HEK293T (cell line): ENCODE measurements around the gene ZCCHC9.
"Not testable (repeated sequence)": the region's sequence is repeated elsewhere in the genome, so short reads cannot be mapped to it uniquely, and the experiment has no call there.

Source experiments
- CTCF ChIA-PET: fragments of 350-600 bp; formaldehyde crosslinking; extraction: SDS; loops from one replicate; lab custom pipeline; 2021; ENCODE audit warnings: antibody characterized with exemption, inconsistent platforms; lab: Yijun Ruan, JAX
- POLR2A ChIA-PET: fragments of 350-600 bp; formaldehyde crosslinking; extraction: SDS; loops from one replicate; lab custom pipeline; 2020; ENCODE audit warnings: antibody characterized with exemption, inconsistent platforms; lab: Yijun Ruan, JAX
- DNase-seq: peaks from one replicate; pipeline ENCODE4 v3.0.0; 2012; ENCODE audit warnings: mixed read lengths; ENCODE audit errors: extremely low spot score
- ARNT ChIP-seq: fragments of 450-650 bp; IDR thresholded peaks from 2 replicates; pipeline ENCODE4 v1.6.1; 2017; ENCODE audit warnings: mild to moderate bottlenecking
- BHLHE40 ChIP-seq: fragments of 450-650 bp; IDR thresholded peaks from 2 replicates; pipeline ENCODE4 v1.6.1; 2016; ENCODE audit warnings: mild to moderate bottlenecking, moderate library complexity, borderline replicate concordance
- CTBP1 ChIP-seq: fragments of 450-650 bp; IDR thresholded peaks from 2 replicates; pipeline ENCODE4 v1.6.1; 2016; ENCODE audit warnings: borderline replicate concordance
- ELF4 ChIP-seq: fragments of 450-650 bp; IDR thresholded peaks from 2 replicates; pipeline ENCODE4 v1.6.1; 2017; ENCODE audit warnings: antibody characterized with exemption
- FOXA1 ChIP-seq: fragments of 450-650 bp; IDR thresholded peaks from 2 replicates; pipeline ENCODE4 v1.6.1; 2016; ENCODE audit warnings: mild to moderate bottlenecking
- FOXK2 ChIP-seq: fragments of 450-650 bp; IDR thresholded peaks from 2 replicates; pipeline ENCODE4 v1.6.1; 2016; ENCODE audit warnings: mild to moderate bottlenecking
- FOXM1 ChIP-seq: fragments of 450-650 bp; IDR thresholded peaks from 2 replicates; pipeline ENCODE4 v1.6.1; 2017; ENCODE audit warnings: mild to moderate bottlenecking, borderline replicate concordance
- HDGF ChIP-seq: fragments of 450-650 bp; IDR thresholded peaks from 2 replicates; pipeline ENCODE4 v1.6.1; 2017; ENCODE audit warnings: antibody characterized with exemption, borderline replicate concordance
- L3MBTL2 ChIP-seq: fragments of 450-650 bp; conservative IDR thresholded peaks from 2 replicates; pipeline ENCODE4 v1.6.1; 2016; ENCODE audit warnings: mild to moderate bottlenecking
- LEF1 ChIP-seq: fragments of 450-650 bp; IDR thresholded peaks from 2 replicates; pipeline ENCODE4 v1.6.1; 2017; ENCODE audit warnings: mild to moderate bottlenecking, borderline replicate concordance
- NFRKB ChIP-seq: fragments of 450-650 bp; IDR thresholded peaks from 2 replicates; pipeline ENCODE4 v1.6.1; 2016; ENCODE audit warnings: mild to moderate bottlenecking, moderate library complexity
- SP1 ChIP-seq: fragments of 450-650 bp; IDR thresholded peaks from 2 replicates; pipeline ENCODE4 v1.6.1; 2017
- SUZ12 ChIP-seq: fragments of 450-650 bp; IDR thresholded peaks from 2 replicates; pipeline ENCODE4 v1.6.1; 2016; ENCODE audit warnings: mild to moderate bottlenecking
- TARDBP ChIP-seq: fragments of 450-650 bp; IDR thresholded peaks from 2 replicates; pipeline ENCODE4 v1.6.1; 2016
- ZNF384 ChIP-seq: fragments of 450-650 bp; IDR thresholded peaks from 2 replicates; pipeline ENCODE4 v1.6.1; 2016
- TF ChIP-seq, protein P1 (sequence below): fragments of 450-650 bp; IDR thresholded peaks from 2 replicates; pipeline ENCODE4 v1.6.1; 2016

Gene ZCCHC9

DNA sequence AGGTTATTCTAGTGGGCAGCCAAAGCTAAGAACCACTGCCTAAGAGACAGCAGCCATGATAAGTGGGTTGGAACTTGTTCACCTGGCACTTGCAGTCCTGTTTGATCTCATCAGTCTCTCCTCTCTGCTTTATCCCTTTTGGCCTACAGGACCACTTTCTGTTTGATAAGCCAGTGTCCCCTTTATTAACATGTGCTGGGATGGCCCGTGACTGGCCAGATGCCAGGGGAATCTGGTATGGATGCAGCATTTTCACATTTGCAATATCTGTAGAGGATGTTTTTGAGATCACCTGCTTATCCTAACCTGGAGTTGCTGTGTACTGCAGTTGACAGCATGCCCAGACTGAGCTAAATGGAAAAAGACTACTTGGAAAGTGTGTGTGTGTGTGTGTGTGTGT lies 44.6 kb upstream of the ZCCHC9 start:
- TF ChIP-seq ARNT (no peak), FOXM1 (no peak), ZNF384 (no peak), L3MBTL2 (no peak), SUZ12 (no peak), FOXK2 (no peak), LEF1 (no peak), HDGF (no peak), SP1 (no peak), FOXA1 (no peak), CTBP1 (no peak), NFRKB (no peak), BHLHE40 (no peak), ELF4 (no peak), TARDBP (no peak)
- TF ChIP-seq, protein P1, sequence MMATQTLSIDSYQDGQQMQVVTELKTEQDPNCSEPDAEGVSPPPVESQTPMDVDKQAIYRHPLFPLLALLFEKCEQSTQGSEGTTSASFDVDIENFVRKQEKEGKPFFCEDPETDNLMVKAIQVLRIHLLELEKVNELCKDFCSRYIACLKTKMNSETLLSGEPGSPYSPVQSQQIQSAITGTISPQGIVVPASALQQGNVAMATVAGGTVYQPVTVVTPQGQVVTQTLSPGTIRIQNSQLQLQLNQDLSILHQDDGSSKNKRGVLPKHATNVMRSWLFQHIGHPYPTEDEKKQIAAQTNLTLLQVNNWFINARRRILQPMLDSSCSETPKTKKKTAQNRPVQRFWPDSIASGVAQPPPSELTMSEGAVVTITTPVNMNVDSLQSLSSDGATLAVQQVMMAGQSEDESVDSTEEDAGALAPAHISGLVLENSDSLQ = no peak
- CTCF ChIA-PET = no interaction called here

DNA sequence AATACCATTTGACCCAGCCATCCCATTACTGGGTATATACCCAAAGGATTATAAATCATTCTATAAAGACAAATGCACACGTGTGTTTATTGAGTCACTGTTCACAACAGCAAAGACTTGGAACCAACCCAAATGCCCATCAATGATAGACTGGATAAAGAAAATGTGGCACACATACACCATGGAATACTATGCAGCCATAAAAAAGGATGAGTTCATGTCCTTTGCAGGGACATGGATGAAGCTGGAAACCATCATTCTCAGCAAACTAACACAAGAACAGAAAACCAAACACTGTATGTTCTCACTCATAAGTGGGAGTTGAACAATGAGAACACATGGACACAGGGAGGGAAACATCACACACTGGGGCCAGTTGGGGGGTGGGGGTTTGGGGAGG lies 38.6 kb upstream of the ZCCHC9 start:
- DNase-seq, POLR2A ChIA-PET, CTCF ChIA-PET: not testable (repeated sequence)

More for the DNA sequence above, 44.6 kb upstream of the ZCCHC9 start:
- POLR2A ChIA-PET = no interaction called here
- DNase-seq = no peak

DNA sequence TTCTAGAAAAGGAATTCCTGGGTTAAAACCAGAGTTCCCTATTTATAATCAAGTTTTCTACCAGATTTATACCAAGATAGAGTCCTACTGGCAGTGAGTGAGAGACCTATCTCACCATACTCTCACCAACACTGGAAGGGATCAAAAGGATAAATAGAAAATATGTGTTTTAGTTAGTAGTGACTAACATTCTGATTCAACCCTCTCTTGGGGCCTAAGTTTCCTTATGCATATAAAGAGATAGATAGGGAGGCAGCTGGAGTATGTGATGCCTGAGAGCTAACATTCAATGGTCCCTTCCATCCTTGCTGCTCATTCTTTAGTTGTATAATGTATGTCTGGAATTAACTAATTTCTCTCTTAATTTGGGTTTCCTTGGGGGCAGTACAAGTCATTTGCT lies 36.3 kb upstream of the ZCCHC9 start:
- TF ChIP-seq SP1 = no peak
- ChIA-PET POLR2A (no interaction called here), CTCF (no interaction called here)
- no peak for DNase-seq

DNA sequence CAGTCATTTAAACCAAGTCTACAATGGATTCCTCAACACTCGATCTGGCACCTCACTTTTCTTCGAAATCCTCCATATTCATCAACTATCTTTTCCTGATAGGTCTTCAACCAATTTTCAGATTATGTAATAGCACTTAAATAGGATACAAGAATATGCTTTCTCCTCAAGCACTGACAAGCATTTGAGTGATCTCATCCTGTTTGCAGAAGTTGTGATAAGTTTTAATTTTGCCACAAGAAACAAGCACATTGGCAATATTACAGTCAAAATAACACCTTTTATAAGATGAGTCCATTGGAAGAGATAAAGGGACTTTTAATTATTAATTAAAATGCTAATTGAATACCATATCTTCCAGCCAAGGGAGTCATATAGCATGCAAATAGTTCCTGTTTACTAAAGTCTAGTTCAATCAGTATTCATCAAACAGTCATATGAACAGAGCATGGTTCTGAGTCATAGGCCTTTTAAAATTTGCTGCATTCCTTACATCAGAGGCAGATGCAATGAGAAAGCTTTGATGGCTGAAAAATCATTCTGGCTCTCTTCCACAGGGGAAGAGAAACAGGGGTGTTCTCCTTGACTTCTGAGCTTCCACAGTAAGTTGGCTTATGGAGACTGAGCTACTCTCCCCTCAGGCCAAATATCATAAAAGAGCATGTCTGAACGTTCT lies 32.7 kb upstream of the ZCCHC9 start:
- no peak for DNase-seq
- TF ChIP-seq NFRKB (no peak), FOXM1 (no peak), FOXA1 (no peak), ELF4 (no peak), CTBP1 (no peak), FOXK2 (no peak), ARNT (no peak), ZNF384 (no peak), LEF1 (no peak), TARDBP (no peak)
- TF ChIP-seq, protein P1 = no peak
- CTCF ChIA-PET = interaction anchor here (1.0 kb wide), 1 partner anchor 31 kb away, joined by 3 read pairs; no protein-coding TSS in a partner anchor
- POLR2A ChIA-PET = interaction anchor here (1.1 kb wide), 1 partner anchor 33 kb away, joined by 4 read pairs; no protein-coding TSS in a partner anchor

DNA sequence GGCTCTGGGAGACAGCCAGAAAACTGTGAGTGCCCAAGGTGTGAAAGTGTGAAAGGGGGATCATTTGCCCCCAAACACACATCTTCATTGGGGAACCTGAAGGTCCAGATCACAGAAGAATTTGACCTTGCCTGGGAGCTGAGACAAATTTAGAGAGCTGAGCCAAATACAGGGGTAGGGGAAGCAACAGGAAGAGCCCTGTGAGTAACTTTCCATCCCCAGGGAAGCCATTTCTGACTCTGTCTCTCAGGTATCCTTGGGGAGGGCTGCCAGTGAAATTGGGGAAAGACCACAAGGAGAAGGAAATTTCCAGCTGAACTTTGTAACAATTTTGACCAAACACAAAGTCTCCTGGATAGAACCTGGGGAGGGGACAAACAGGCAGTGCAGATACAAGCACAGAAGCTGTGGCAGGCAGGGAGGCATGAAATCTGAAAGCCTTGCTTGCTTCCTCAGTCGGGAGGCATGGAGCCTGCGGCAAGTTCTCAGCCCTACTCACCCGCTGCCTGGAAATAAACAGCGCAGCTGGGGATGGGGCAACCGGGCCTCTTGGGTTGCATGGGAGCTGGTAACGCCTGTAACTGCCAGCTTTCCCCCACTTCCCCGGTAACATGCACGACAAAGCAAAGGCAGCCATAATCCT lies 31.5 kb upstream of the ZCCHC9 start:
- POLR2A ChIA-PET = no interaction called here
- TF ChIP-seq LEF1 = no peak
- no peak for TF ChIP-seq L3MBTL2
- no peak for TF ChIP-seq FOXM1
- no peak for TF ChIP-seq SUZ12
- TF ChIP-seq CTBP1 = no peak
- TF ChIP-seq FOXA1 = no peak
- TF ChIP-seq TARDBP = no peak
- no peak for TF ChIP-seq ELF4
- TF ChIP-seq BHLHE40 = no peak
- no peak for TF ChIP-seq FOXK2
- no peak for TF ChIP-seq NFRKB
- no peak for TF ChIP-seq HDGF
- CTCF ChIA-PET = interaction anchor here (0.8 to 1.0 kb wide), 2 partner anchors 14 to 29 kb away, joined by 3 read pairs; no protein-coding TSS in a partner anchor
- no peak for DNase-seq

DNA sequence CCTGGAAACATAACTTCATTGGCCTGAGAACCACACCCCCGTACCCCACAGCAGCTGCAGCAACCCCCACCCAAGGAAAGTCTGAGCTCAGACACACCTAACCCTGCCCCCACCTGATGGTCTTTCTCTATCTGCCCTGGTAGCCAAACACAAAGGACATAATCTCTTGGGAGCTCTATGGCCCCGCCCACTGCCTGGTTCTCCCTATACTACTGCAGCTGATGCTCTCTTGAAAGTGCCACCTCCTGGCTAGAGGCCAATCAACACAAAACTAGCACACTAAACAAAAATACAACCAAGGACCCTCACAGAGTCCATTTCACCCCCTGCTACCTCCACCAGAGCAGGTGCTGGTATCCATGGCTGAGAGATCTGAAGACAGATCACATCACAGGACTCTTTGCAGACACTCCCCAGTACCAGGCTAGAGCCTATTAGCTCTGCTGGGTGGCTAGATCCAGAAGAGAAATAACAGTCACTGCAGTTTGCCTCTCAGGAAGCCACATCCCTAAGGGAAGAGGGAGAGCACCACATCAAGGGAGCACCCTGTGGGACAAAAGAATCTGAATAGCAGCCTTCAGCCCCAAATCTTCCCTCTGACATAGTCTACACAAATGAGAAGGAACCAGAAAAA lies 30.9 kb upstream of the ZCCHC9 start:
- POLR2A ChIA-PET, DNase-seq: not testable (repeated sequence)
- CTCF ChIA-PET = interaction anchor here (0.8 kb wide), 1 partner anchor 14 kb away, joined by 3 read pairs; no protein-coding TSS in a partner anchor

DNA sequence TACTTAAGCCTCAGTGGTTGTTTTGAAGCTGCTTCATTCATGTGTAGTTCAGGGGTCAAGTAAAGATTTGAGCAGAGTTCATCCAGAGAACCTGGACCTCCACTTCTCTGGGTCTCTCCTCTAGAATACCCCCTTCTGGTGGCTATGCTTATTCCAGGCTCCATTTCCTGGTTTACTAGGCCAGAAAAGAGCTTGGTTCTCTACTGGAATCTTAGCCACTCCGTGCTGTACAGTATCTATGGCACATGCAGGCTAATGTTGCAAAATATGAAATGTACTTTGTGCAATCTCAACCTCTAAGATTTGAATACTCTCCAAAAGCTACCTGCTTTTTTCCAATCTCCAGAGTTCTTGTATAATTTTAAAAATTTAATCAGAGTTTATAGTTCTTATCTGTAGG lies 17.4 kb upstream of the ZCCHC9 start:
- CTCF ChIA-PET = interaction anchor here (0.9 kb wide), 1 partner anchor 14 kb away, joined by 3 read pairs; no protein-coding TSS in a partner anchor
- POLR2A ChIA-PET = no interaction called here
- TF ChIP-seq ZNF384 = no peak
- TF ChIP-seq ELF4 = no peak
- no peak for TF ChIP-seq HDGF
- no peak for TF ChIP-seq BHLHE40
- no peak for TF ChIP-seq LEF1
- no peak for TF ChIP-seq FOXM1
- no peak for TF ChIP-seq TARDBP
- TF ChIP-seq CTBP1 = no peak
- TF ChIP-seq, protein P1 = no peak
- no peak for TF ChIP-seq NFRKB
- TF ChIP-seq FOXA1 = no peak
- no peak for TF ChIP-seq L3MBTL2
- no peak for TF ChIP-seq ARNT
- no peak for TF ChIP-seq SP1
- TF ChIP-seq SUZ12 = no peak
- no peak for TF ChIP-seq FOXK2
- no peak for DNase-seq
